ENCODE data around the gene SUPT20H. TPM values are rescaled to one million over a fixed set of nuclear protein-coding genes. Genes with fewer than 3 reads are reported as not detected.
A peak's percentile ranks its signal among the peaks of the same experiment; 100 is the strongest.

SUPT20H gene
- total and polyA plus RNA-seq, 2 of the 13 experiments (the other 11 are each of a cell fraction or from before 2014, with no cell fraction given) = 35.0 to 63.6 TPM

DNA sequence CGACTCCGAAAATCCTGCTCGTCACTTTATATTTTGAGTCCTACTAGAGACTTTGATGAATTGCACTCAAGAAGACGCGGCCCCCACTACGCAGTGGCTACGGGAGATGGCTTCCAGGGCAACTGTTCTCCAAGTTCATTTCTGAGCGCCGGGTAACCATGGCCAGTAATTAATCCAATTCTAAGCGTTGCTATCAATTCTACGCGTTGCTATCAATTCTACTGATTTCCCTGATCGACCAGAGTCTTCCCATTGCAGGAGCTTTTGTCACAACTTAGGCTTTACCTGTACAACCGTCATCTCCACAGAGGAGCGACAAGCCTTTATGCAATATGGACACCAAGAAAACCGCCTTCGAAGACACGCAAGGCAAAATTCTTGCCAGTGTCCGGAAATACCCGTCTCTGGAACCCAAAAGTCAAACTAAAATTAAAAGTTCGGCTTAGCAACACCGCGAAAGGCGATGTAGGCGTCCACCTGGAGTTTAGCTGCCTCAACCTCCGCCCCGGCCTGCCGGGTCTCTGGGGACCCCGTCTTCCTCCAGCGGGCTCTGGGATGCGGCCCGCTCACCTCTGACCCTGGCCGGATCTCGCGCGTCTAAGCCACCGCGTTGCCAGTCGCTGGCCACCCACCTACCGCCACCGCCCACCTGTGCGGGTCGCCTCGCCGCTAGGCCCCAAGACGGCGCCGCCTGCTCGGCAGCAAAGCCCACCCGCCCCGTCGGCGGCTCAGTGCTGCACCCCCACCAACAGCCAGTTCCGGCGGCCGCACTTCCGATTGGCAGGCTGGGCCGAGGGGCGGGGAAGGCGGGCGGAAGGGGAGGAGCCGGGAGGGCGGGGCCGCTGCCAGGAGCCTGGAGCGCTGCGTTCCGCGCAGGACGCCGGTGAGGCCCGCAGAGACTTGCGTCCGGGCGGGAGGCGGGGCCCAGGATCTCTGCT is at the start of gene SUPT20H (continued):
- no peak for TF ChIP-seq TBL1XR1 (IDR thresholded peaks at IDR 0.05; ENCODE audit: borderline replicate concordance, low read length, partially characterized antibody)
- no peak for TF ChIP-seq CBX2 (IDR thresholded peaks at IDR 0.05; ENCODE audit: low read depth, low read length)
- TF ChIP-seq CBX2 (CRISPR knock-in tag; IDR thresholded peaks at IDR 0.05; ENCODE audit: low read depth) = 0 out of 2 replicates have a peak, but pooled peaks have one; percentile 67
- no peak for TF ChIP-seq SMAD9 (CRISPR knock-in tag; IDR thresholded peaks at IDR 0.05)
- TF ChIP-seq MXD3 (CRISPR knock-in tag; IDR thresholded peaks at IDR 0.05) = 0 out of 2 replicates have a peak, but pooled peaks have one; percentile 35
- 0 out of 2 replicates have a peak, but pooled peaks have one; percentile 72 for TF ChIP-seq ZNF792 (CRISPR knock-in tag; IDR thresholded peaks at IDR 0.05)
- TF ChIP-seq ZMYM2 (CRISPR knock-in tag; IDR thresholded peaks at IDR 0.05) = no peak
- TF ChIP-seq KMT2B (CRISPR knock-in tag; IDR thresholded peaks at IDR 0.05) = peak; percentile 74
- TF ChIP-seq MED8 (CRISPR knock-in tag; IDR thresholded peaks at IDR 0.05; ENCODE audit: insufficient replicate concordance) = peak; percentile 62
- TF ChIP-seq GZF1 (CRISPR knock-in tag; IDR thresholded peaks at IDR 0.05) = no peak
- peak; percentile 89 for TF ChIP-seq YEATS4 (CRISPR knock-in tag; IDR thresholded peaks at IDR 0.05; ENCODE audit: borderline replicate concordance)
- peak; percentile 95 for TF ChIP-seq ZNF747 (CRISPR knock-in tag; IDR thresholded peaks at IDR 0.05; ENCODE audit: borderline replicate concordance)
- no peak for TF ChIP-seq HHEX (CRISPR knock-in tag; IDR thresholded peaks at IDR 0.05)
- TF ChIP-seq, protein P1, sequence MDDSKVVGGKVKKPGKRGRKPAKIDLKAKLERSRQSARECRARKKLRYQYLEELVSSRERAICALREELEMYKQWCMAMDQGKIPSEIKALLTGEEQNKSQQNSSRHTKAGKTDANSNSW (CRISPR knock-in tag; IDR thresholded peaks at IDR 0.05; ENCODE audit: borderline replicate concordance) = peak; percentile 87; the same call in 1 of the 2 replicates
- TF ChIP-seq RELA (CRISPR knock-in tag; IDR thresholded peaks at IDR 0.05) = no peak
- no peak for TF ChIP-seq TIGD3 (CRISPR knock-in tag; IDR thresholded peaks at IDR 0.05; ENCODE audit: borderline replicate concordance)
- TF ChIP-seq, protein P2, sequence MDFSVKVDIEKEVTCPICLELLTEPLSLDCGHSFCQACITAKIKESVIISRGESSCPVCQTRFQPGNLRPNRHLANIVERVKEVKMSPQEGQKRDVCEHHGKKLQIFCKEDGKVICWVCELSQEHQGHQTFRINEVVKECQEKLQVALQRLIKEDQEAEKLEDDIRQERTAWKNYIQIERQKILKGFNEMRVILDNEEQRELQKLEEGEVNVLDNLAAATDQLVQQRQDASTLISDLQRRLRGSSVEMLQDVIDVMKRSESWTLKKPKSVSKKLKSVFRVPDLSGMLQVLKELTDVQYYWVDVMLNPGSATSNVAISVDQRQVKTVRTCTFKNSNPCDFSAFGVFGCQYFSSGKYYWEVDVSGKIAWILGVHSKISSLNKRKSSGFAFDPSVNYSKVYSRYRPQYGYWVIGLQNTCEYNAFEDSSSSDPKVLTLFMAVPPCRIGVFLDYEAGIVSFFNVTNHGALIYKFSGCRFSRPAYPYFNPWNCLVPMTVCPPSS (IDR thresholded peaks at IDR 0.05) = no peak
- TF ChIP-seq ZBTB8A (CRISPR knock-in tag; IDR thresholded peaks at IDR 0.05; ENCODE audit: borderline replicate concordance, low read depth) = 0 out of 2 replicates have a peak, but pooled peaks have one; percentile 24
- TF ChIP-seq ETS1 (CRISPR knock-in tag; IDR thresholded peaks at IDR 0.05) = peak; percentile 73; the same call in 1 of the 2 replicates
- TF ChIP-seq HNRNPLL (IDR thresholded peaks at IDR 0.05; ENCODE audit: low read depth, low read length, poor library complexity, severe bottlenecking) = peak; percentile 87
- TF ChIP-seq ARNT (IDR thresholded peaks at IDR 0.05) = no peak
- TF ChIP-seq, protein P3, sequence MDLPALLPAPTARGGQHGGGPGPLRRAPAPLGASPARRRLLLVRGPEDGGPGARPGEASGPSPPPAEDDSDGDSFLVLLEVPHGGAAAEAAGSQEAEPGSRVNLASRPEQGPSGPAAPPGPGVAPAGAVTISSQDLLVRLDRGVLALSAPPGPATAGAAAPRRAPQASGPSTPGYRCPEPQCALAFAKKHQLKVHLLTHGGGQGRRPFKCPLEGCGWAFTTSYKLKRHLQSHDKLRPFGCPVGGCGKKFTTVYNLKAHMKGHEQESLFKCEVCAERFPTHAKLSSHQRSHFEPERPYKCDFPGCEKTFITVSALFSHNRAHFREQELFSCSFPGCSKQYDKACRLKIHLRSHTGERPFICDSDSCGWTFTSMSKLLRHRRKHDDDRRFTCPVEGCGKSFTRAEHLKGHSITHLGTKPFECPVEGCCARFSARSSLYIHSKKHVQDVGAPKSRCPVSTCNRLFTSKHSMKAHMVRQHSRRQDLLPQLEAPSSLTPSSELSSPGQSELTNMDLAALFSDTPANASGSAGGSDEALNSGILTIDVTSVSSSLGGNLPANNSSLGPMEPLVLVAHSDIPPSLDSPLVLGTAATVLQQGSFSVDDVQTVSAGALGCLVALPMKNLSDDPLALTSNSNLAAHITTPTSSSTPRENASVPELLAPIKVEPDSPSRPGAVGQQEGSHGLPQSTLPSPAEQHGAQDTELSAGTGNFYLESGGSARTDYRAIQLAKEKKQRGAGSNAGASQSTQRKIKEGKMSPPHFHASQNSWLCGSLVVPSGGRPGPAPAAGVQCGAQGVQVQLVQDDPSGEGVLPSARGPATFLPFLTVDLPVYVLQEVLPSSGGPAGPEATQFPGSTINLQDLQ (CRISPR knock-in tag; IDR thresholded peaks at IDR 0.05) = peak; percentile 83; the same call in 1 of the 2 replicates
- TF ChIP-seq ZFP62 (CRISPR knock-in tag; IDR thresholded peaks at IDR 0.05) = no peak
